GM10248 (cell line): ENCODE measurements around the gene OPN5.

Source experiments
- CTCF ChIA-PET: fragments of 300-600 bp; sonication (Branson Sonifier 250); formaldehyde crosslinking; extraction: SDS; loops from one replicate; lab custom pipeline; 2021; ENCODE audit warnings: antibody characterized with exemption; lab: Yijun Ruan, JAX
- POLR2A ChIA-PET: fragments of 350-650 bp; sonication (Branson Sonifier 250); formaldehyde crosslinking; extraction: SDS; loops from one replicate; lab custom pipeline; 2020; ENCODE audit warnings: antibody characterized with exemption; lab: Yijun Ruan, JAX
- DNase-seq: peaks from one replicate; pipeline ENCODE4 v3.0.0; 2012; ENCODE audit errors: extremely low spot score
- CTCF ChIP-seq: IDR thresholded peaks from 2 replicates; pipeline ENCODE4 v1.5.1; 2012; ENCODE audit warnings: mild to moderate bottlenecking, low read depth; ENCODE audit errors: extremely low read depth, missing control alignments, control extremely low read depth

The OPN5 gene

GRCh38 chr6:47859175-47859574 lies 77.3 kb downstream of the OPN5 start:
- POLR2A ChIA-PET = no interaction called here
- no peak for TF ChIP-seq CTCF
- DNase-seq = no peak

GRCh38 chr6:47862731-47863130 lies 80.9 kb downstream of the OPN5 start:
- no peak for TF ChIP-seq CTCF
- POLR2A ChIA-PET = no interaction called here
- CTCF ChIA-PET = no interaction called here
- no peak for DNase-seq

More at GRCh38 chr6:47859175-47859574, 77.3 kb downstream of the OPN5 start:
- CTCF ChIA-PET = interaction anchor here (1.0 to 2.0 kb wide), 5 partner anchors 9 to 62 kb away, joined by 3 to 6 read pairs (median 4); no protein-coding TSS in a partner anchor

- CTCF ChIA-PET = interaction anchor here (1.0 kb wide), 1 partner anchor 10 kb away, joined by 3 read pairs; no protein-coding TSS in a partner anchor
- POLR2A ChIA-PET = no interaction called here
- no peak for DNase-seq
- TF ChIP-seq CTCF = no peak
Measured at GRCh38 chr6:47865206-47865605, 83.4 kb downstream of the OPN5 start.

- no peak for DNase-seq
- ChIA-PET CTCF (no interaction called here), POLR2A (no interaction called here)
- no peak for TF ChIP-seq CTCF
Measured at GRCh38 chr6:47875593-47875992, 93.8 kb downstream of the OPN5 start.
